Psoas muscle (tissue), 8 donors: ENCODE measurements around the gene MLKL. TPM values are rescaled to one million over a fixed set of nuclear protein-coding genes. Genes with fewer than 3 reads are reported as not detected.
A peak's percentile ranks its signal among the peaks of the same experiment; 100 is the strongest.
"Not testable (repeated sequence)": the region's sequence is repeated elsewhere in the genome, so short reads cannot be mapped to it uniquely, and the experiment has no call there.

Source experiments
- ATAC-seq, 4 donors: fragments of 200-7000 bp; cut with Tn5 transposase; one replicate each; pipeline ENCODE4 v1.9.1; 2020; ENCODE audit warnings: moderate library complexity in 3 of 4, mild to moderate bottlenecking in 2 of 4
- DNase-seq, 2 donors: peaks; one replicate each; pipeline ENCODE4 v3.0.0-alpha.2; 2020
- H3K27ac ChIP-seq: fragments of 200-600 bp; one replicate; pipeline ENCODE4 v1.8.0; 2022
- H3K27me3 ChIP-seq, 3 donors: fragments of 200-600 bp in 1 of 3; one replicate each; pipeline versions ENCODE4 v1.6.1 to v1.8.0; 2013 to 2022; ENCODE audit warnings: low read length in 2 of 3, mild to moderate bottlenecking in 2 of 3, moderate library complexity in 1 of 3; ENCODE audit not compliant: insufficient read depth in 3 of 3
- H3K36me3 ChIP-seq, 2 donors: fragments of 200-600 bp in 1 of 2; one replicate each; pipeline versions ENCODE4 v1.6.1 to v1.8.0; 2013 to 2022; ENCODE audit warnings: low read depth in 1 of 2, mild to moderate bottlenecking in 1 of 2, moderate library complexity in 1 of 2; ENCODE audit not compliant: insufficient read depth in 1 of 2
- H3K4me1 ChIP-seq: fragments of 200-600 bp; one replicate; pipeline ENCODE4 v1.8.0; 2022
- H3K4me3 ChIP-seq: fragments of 200-600 bp; one replicate; pipeline ENCODE4 v1.8.0; 2022; ENCODE audit warnings: mild to moderate bottlenecking
- H3K9me3 ChIP-seq: fragments of 200-600 bp; one replicate; pipeline ENCODE4 v1.8.0; 2022
- CTCF ChIP-seq: fragments of 200-600 bp; IDR thresholded peaks from one replicate; pipeline ENCODE4 v1.8.0; 2022; ENCODE audit warnings: antibody characterized with exemption
- WGBS, 3 donors: extraction: QIAGEN DNeasy Blood & Tissue Kit; methylation state at CpG; one replicate each; pipeline versions ENCODE4 v1.1.6 to v1.1.7; 2013; 5-methylcytosine and 5-hydroxymethylcytosine counted together
- intact Hi-C, 2 donors: fragments of 100-400 bp; cut with DNase I; formaldehyde crosslinking; loops; one replicate each; pipeline versions ENCODE4 v1.11.0 to v1.14.2; 2022
- polyA plus RNA-seq, 3 donors: library from polyadenylated mRNA; stranded (reverse); fragments of 200-250 nt; gene quantifications; one replicate each; pipeline ENCODE4 v1.2.3, GENCODE V29; 2013
- total RNA-seq, 4 donors: library from RNA; stranded (reverse); fragmentation: NEBNext Ultra II Directional in 2 of 4; extraction: Animal tissue kit (Norgen Biotek cat#: 25700) in 2 of 4; gene quantifications; one replicate each; pipeline versions ENCODE4 v1.2.1 to v1.2.4, GENCODE V29; 2021 to 2023
- donor health status: healthy with polysubstance abuse.
- donor health status: DM: no; HTN: no; CAD: no; lungs with moderate emphysema.
- donor health status: Bipolar disorder and iron deficiency.
- donor health status: healthy.
- donor health status: DM: yes; HTN: yes; CAD: no.
- donor health status: DM: no; HTN: no; CAD: no.
- donor health status: DM: no; HTN: no; CAD: no.
- donor health status: DM: yes; HTN: yes; CAD: no.

MLKL gene
- total and polyA plus RNA-seq, 7 donors: 0.56 to 3.4 (median 2.2) TPM

GRCh38 chr16:74724820-74725549, 24.3 kb upstream of the MLKL start:
- Histone ChIP-seq H3K4me1 (no peaks in the 10 kb centered on the region), H3K9me3 (no peaks in the 10 kb centered on the region), H3K4me3 (no peak overlapping the region), H3K27me3 (peaks cover 0 to 15% (median 8%) of the 10 kb centered on the region in 3 donors), H3K36me3 (no peaks in the 10 kb centered on the region), H3K27ac (no peak overlapping the region)
- DNase-seq (peak in 1 of 2 donors; percentile 36), ATAC-seq (no peak)
- intact Hi-C loops: no loop called here
- 45 to 56% (median 45%) methylated on average over 19 of the region's 19 CpGs for WGBS, 3 donors
- no peak for TF ChIP-seq CTCF

GRCh38 chr16:74723256-74723655, 22.6 kb upstream of the MLKL start:
- ATAC-seq (no peak), DNase-seq (peak in 1 of 2 donors; percentile 11)
- TF ChIP-seq CTCF: no peak
- Histone ChIP-seq H3K36me3 (no peaks in the 10 kb centered on the region), H3K9me3 (no peaks in the 10 kb centered on the region), H3K27me3 (peaks cover 0 to 15% (median 10%) of the 10 kb centered on the region in 3 donors), H3K4me3 (no peak overlapping the region), H3K27ac (no peak overlapping the region), H3K4me1 (no peaks in the 10 kb centered on the region)
- intact Hi-C loops: no loop called here
- WGBS, 3 donors: 56 to 61% (median 57%) methylated on average over 7 of the region's 7 CpGs

- H3K4me3 ChIP-seq, H3K27ac ChIP-seq, intact Hi-C loops, H3K4me1 ChIP-seq, ATAC-seq, DNase-seq, H3K36me3 ChIP-seq, H3K9me3 ChIP-seq: not testable (repeated sequence)
- peaks cover 0 to 15% (median 10%) of the 10 kb centered on the region in 3 donors for H3K27me3 ChIP-seq
- 81 to 88% (median 85%) methylated on average over 2 of the region's 2 CpGs for WGBS, 3 donors
These were observed 21.5 kb upstream of the MLKL start for GRCh38 chr16:74722156-74722555.

GRCh38 chr16:74721716-74722115, 21.1 kb upstream of the MLKL start:
- Histone ChIP-seq H3K36me3 (no peaks in the 10 kb centered on the region), H3K27ac (no peak overlapping the region), H3K4me3 (no peak overlapping the region), H3K4me1 (no peaks in the 10 kb centered on the region), H3K9me3 (no peaks in the 10 kb centered on the region), H3K27me3 (peaks cover 0 to 15% (median 10%) of the 10 kb centered on the region in 3 donors)
- 60 to 78% (median 71%) methylated on average over 11 of the region's 11 CpGs for WGBS, 3 donors
- ATAC-seq (no peak), DNase-seq (peak in 1 of 2 donors; percentile 31)
- TF ChIP-seq CTCF: no peak
- intact Hi-C loops: no loop called here

GRCh38 chr16:74720579-74720978, 19.9 kb upstream of the MLKL start:
- Histone ChIP-seq H3K27ac (no peak overlapping the region), H3K9me3 (no peaks in the 10 kb centered on the region), H3K27me3 (peaks cover 0 to 15% (median 7%) of the 10 kb centered on the region in 3 donors), H3K4me3 (no peak overlapping the region), H3K36me3 (no peaks in the 10 kb centered on the region), H3K4me1 (no peaks in the 10 kb centered on the region)
- TF ChIP-seq CTCF: no peak
- no peak for ATAC-seq
- intact Hi-C loops: no loop called here
- WGBS, 3 donors: 58 to 72% (median 72%) methylated on average over 5 of the region's 5 CpGs
- no peak for DNase-seq
